ENCODE data around the gene EFCAB14.
"Not testable (repeated sequence)": the region's sequence is repeated elsewhere in the genome, so short reads cannot be mapped to it uniquely, and the experiment has no call there.

The EFCAB14 gene

DNA sequence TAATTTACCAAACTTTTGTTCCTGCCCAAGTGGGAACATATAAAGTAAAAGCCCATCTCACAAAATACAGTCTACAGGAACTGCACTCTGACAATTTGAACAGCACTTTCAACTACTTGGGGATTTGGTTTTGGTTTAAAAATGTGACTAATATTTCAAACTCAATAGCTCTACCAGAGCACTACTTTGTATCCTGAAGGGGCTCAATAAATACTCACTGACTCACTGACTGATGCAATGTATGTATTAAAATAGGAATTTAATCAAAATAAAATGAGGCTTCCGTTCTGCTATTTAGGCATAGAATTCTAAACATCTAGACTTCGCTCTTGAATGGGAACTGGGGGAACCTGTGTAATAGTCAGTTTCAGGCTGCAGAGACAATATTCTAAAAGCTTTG lies 21.9 kb downstream of the EFCAB14 start:
- H3K4me1 ChIP-seq (ENCODE audit: low read length) = peaks cover 6% of the 10 kb centered on the region
- H3K36me3 ChIP-seq (replicated peaks; ENCODE audit: low read depth, low read length) = peaks cover 24% of the 10 kb centered on the region
- no peak overlapping the region for H3K9ac ChIP-seq (ENCODE audit: low read length)
- no peak overlapping the region for H3K4me3 ChIP-seq (ENCODE audit: low read length)
- no peaks in the 10 kb centered on the region for H3K27me3 ChIP-seq (ENCODE audit: low read depth, low read length)
- no peak overlapping the region for H3K4me2 ChIP-seq (ENCODE audit: low read length)
- H3K9me3 ChIP-seq (ENCODE audit: insufficient read depth, low read length) = no peaks in the 10 kb centered on the region
- peaks cover 3% of the 10 kb centered on the region for H3K79me2 ChIP-seq (ENCODE audit: low read length)
- H2AFZ ChIP-seq (ENCODE audit: low read depth, low read length) = no peak overlapping the region
- TF ChIP-seq EZH2phosphoT487 (IDR thresholded peaks at IDR 0.05; ENCODE audit: low read depth) (no peak), CTCF (IDR thresholded peaks at IDR 0.05; ENCODE audit: low read depth, low read length) (no peak)
- H3K27ac ChIP-seq (ENCODE audit: low read length) = no peak overlapping the region
- H4K20me1 ChIP-seq (ENCODE audit: insufficient read depth, low read length) = peaks cover 14% of the 10 kb centered on the region

- not testable (repeated sequence) for H3K79me2 ChIP-seq (ENCODE audit: low read length)
- H3K36me3 ChIP-seq (replicated peaks; ENCODE audit: low read depth, low read length) = peaks cover 28% of the 10 kb centered on the region
These were observed 24.2 kb downstream of the EFCAB14 start for GRCh38 chr1:46694676-46695075.

DNA sequence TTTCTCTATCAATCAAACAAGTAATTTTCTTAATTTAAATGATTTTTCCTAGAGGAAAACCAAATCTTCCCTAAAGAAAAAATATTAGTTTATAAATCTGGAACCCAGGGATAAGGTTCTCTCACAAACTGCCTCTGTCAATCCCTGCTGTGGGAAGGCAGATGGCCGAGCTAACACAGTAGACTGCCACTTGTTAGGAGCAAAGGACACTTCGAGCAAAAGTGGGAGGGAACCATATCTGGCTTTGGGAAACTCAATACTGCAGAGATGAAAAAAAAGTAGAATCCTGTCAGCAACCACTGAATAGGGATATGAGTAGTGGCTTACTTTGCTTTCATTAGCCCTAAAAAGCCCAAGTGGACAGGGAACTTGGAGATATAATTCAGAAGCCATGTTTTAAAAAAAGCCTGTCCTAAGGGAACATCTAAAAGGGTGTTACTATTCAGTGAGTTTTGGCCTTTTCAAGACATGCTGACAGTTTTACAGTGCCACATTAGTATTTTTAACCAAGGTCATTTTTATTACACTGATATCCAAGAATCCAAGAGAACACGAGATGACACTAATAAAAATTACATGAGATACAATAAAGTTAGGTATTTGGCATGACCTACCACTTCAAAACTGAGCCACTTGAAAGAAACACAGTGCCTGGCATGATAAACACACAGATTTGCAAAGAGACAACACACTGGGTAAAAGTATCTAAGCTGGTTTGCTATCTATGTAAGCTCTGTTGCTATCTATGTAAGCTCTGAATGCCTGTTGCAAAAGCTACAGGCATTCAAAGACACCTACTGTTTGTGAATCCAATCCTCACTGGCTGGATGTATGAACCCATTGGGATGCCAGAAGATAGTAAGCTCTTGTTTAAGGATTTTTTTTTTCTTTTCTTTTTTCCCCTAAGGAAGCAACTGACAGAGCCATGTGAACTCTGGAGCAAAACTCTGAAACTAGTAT lies 25.8 kb downstream of the EFCAB14 start:
- Histone ChIP-seq H3K4me2 (ENCODE audit: low read length) (no peak overlapping the region), H2AFZ (ENCODE audit: low read depth, low read length) (no peak overlapping the region), H3K36me3 (replicated peaks; ENCODE audit: low read depth, low read length) (peaks cover 32% of the 10 kb centered on the region), H3K27me3 (ENCODE audit: low read depth, low read length) (no peaks in the 10 kb centered on the region), H3K9ac (ENCODE audit: low read length) (no peak overlapping the region), H3K4me3 (ENCODE audit: low read length) (no peak overlapping the region), H3K4me1 (ENCODE audit: low read length) (no peaks in the 10 kb centered on the region), H3K9me3 (ENCODE audit: insufficient read depth, low read length) (no peaks in the 10 kb centered on the region), H3K27ac (ENCODE audit: low read length) (no peak overlapping the region), H3K79me2 (ENCODE audit: low read length) (no peaks in the 10 kb centered on the region), H4K20me1 (ENCODE audit: insufficient read depth, low read length) (no peaks in the 10 kb centered on the region)
- no peak for TF ChIP-seq EZH2phosphoT487 (IDR thresholded peaks at IDR 0.05; ENCODE audit: low read depth)
- no peak for TF ChIP-seq CTCF (IDR thresholded peaks at IDR 0.05; ENCODE audit: low read depth, low read length)

More at GRCh38 chr1:46694676-46695075, 24.2 kb downstream of the EFCAB14 start:
- not testable (repeated sequence) for H3K27me3 ChIP-seq (ENCODE audit: low read depth, low read length); H4K20me1 ChIP-seq (ENCODE audit: insufficient read depth, low read length); H3K4me2 ChIP-seq (ENCODE audit: low read length); H3K4me3 ChIP-seq (ENCODE audit: low read length); H3K9ac ChIP-seq (ENCODE audit: low read length); H3K27ac ChIP-seq (ENCODE audit: low read length); H3K9me3 ChIP-seq (ENCODE audit: insufficient read depth, low read length); H2AFZ ChIP-seq (ENCODE audit: low read depth, low read length); H3K4me1 ChIP-seq (ENCODE audit: low read length)

DNA sequence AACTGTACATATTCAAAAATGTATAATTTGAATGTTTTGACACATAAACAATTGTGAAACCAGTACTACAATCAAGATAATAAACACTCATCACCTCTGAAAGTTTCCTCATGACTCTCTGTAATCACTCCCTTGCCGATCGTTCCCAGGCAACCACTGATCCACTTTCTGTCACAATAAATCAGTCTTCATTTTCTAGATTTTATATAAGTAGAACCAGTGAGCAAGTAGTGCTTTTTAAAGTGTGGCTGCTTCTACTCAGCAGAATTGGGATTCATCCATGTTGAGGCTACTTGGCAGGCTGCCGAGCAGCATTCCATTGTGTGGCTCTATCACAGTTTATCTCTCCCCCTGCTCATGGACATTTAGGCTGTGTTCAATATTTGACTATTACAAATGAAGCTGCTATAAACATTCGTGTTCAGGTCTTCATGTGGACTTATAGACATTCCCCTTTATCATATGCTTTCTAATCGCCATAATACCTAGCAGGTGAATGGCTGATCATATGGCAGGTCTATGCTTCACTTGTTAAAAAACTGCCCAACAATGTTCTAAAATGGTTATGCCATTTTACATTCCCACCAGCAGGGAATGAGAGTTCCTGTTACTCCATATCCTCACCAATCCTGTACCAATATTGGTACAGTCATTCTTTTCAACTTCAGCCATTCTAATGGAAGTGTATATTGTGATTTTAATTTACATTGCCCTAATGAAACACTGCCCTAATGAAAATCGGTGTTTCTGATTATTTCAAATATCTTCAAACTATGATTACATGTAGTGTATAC lies 26.7 kb downstream of the EFCAB14 start:
- Histone ChIP-seq H4K20me1 (ENCODE audit: insufficient read depth, low read length) (no peaks in the 10 kb centered on the region), H3K4me3 (ENCODE audit: low read length) (no peak overlapping the region), H3K79me2 (ENCODE audit: low read length) (no peaks in the 10 kb centered on the region), H3K27ac (ENCODE audit: low read length) (no peak overlapping the region), H3K9ac (ENCODE audit: low read length) (no peak overlapping the region), H3K4me1 (ENCODE audit: low read length) (no peaks in the 10 kb centered on the region), H3K9me3 (ENCODE audit: insufficient read depth, low read length) (no peaks in the 10 kb centered on the region), H3K4me2 (ENCODE audit: low read length) (no peak overlapping the region), H3K27me3 (ENCODE audit: low read depth, low read length) (no peaks in the 10 kb centered on the region), H3K36me3 (replicated peaks; ENCODE audit: low read depth, low read length) (peaks cover 32% of the 10 kb centered on the region), H2AFZ (ENCODE audit: low read depth, low read length) (no peak overlapping the region)
- TF ChIP-seq CTCF (IDR thresholded peaks at IDR 0.05; ENCODE audit: low read depth, low read length) = no peak
- no peak for TF ChIP-seq EZH2phosphoT487 (IDR thresholded peaks at IDR 0.05; ENCODE audit: low read depth)

Data from OCI-LY3 (cell line).